Fibroblast of lung (primary cell): ENCODE measurements around the gene CPA4.

Source experiments
- EZH2 ChIP-seq: IDR thresholded peaks from 2 replicates; pipeline ENCODE4 v1.5.1; 2012; ENCODE audit warnings: low read length, control low read depth, mild to moderate bottlenecking; ENCODE audit errors: missing control alignments
- TF ChIP-seq, protein P1 (sequence below), 2 donors: IDR thresholded peaks in 1 of 2; conservative IDR thresholded peaks in 1 of 2; 1 replicate in 1 of 2; 2 replicates in 1 of 2; pipeline ENCODE4 v1.5.1; 2011 to 2012; ENCODE audit warnings: low read length in 2 of 2, control low read depth in 1 of 2, inconsistent platforms in 1 of 2, low read depth in 1 of 2, mild to moderate bottlenecking in 1 of 2

DNA sequence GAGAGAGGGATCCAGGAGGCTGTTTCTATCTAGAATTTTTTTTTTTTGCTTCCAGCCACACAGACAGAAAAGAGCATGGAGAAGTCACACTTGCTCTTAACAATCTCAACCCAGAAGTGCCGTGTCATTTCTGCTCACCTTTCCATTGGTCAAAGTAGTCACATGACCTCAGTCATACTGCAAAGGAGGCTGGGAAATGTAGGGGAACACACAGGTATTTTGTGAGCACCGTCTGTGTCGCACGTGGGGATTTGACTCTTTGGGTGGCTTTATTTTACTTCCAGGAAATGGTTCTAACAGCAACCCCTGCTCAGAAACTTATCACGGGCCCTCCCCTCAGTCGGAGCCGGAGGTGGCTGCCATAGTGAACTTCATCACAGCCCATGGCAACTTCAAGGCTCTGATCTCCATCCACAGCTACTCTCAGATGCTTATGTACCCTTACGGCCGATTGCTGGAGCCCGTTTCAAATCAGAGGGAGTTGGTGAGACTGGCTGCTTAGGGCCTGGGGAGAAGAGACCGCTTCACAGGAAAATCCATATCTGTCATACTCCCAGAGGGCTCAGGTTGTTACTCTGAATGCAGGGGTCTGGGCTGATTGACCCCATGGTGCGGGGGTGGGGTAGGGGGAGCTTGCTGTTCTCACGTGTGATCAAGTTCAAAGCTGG, 74.3 kb downstream of the CPA4 start:
- TF ChIP-seq, protein P1, sequence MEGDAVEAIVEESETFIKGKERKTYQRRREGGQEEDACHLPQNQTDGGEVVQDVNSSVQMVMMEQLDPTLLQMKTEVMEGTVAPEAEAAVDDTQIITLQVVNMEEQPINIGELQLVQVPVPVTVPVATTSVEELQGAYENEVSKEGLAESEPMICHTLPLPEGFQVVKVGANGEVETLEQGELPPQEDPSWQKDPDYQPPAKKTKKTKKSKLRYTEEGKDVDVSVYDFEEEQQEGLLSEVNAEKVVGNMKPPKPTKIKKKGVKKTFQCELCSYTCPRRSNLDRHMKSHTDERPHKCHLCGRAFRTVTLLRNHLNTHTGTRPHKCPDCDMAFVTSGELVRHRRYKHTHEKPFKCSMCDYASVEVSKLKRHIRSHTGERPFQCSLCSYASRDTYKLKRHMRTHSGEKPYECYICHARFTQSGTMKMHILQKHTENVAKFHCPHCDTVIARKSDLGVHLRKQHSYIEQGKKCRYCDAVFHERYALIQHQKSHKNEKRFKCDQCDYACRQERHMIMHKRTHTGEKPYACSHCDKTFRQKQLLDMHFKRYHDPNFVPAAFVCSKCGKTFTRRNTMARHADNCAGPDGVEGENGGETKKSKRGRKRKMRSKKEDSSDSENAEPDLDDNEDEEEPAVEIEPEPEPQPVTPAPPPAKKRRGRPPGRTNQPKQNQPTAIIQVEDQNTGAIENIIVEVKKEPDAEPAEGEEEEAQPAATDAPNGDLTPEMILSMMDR (conservative IDR thresholded peaks at IDR 0.05 in 1 of 2, IDR thresholded peaks at IDR 0.05 in 1 of 2; ENCODE audit: low read depth in 1 of 2, low read length in 2 of 2), result no peak
- no peak for TF ChIP-seq EZH2
